Central memory CD8-positive, alpha-beta T cell (primary cell): ENCODE data around the gene ABCB1.

Source experiments
- ATAC-seq: fragments of 150-1000 bp; cut with Tn5 transposase; replicated peaks from 2 replicates; pipeline ENCODE4 v1.10.0; 2022; ENCODE audit warnings: mild to moderate bottlenecking, moderate FRiP score, moderate number of reproducible peaks; ENCODE audit not compliant: poor library complexity, severe bottlenecking; ENCODE audit errors: extremely low read depth
- DNase-seq, 2 donors: peaks; one replicate each; pipeline ENCODE4 v3.0.0; 2021; ENCODE audit warnings: low spot score in 2 of 2
- H3K27ac Mint-ChIP-seq: one replicate; pipeline ENCODE4 v1.8.0; 2022; ENCODE audit warnings: low read depth, mild to moderate bottlenecking, moderate library complexity, mixed read lengths
- H3K27me3 Mint-ChIP-seq: one replicate; pipeline ENCODE4 v1.8.0; 2022; ENCODE audit warnings: mixed read lengths
- H3K36me3 Mint-ChIP-seq: one replicate; pipeline ENCODE4 v1.8.0; 2022; ENCODE audit warnings: mild to moderate bottlenecking, moderate library complexity, mixed read lengths; ENCODE audit not compliant: insufficient read depth
- H3K4me1 Mint-ChIP-seq: one replicate; pipeline ENCODE4 v1.8.0; 2022; ENCODE audit warnings: mixed read lengths
- H3K4me3 Mint-ChIP-seq: one replicate; pipeline ENCODE4 v1.8.0; 2022; ENCODE audit warnings: mild to moderate bottlenecking, moderate library complexity, mixed read lengths
- H3K9me3 Mint-ChIP-seq: one replicate; pipeline ENCODE4 v1.8.0; 2022; ENCODE audit warnings: mixed read lengths

The ABCB1 gene

DNA sequence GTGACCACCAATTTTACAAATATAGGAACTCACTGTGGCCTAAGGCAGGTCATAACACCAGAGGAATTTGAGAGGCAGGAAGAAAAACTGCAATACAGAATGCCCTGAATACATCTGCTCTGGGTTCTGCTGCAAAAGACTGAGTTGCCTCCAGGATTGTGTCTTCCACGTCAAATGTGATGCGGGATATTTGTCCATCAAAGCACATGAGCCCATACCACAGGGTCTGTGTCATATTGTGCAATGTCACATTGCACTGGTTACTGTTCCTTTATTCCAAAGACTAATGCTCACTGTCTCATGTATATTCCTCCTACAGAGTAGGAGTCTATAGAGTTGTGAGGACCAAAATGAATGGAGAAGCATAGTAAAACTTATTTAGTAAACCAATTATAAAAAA is 66.6 kb downstream of the ABCB1 start:
- peaks cover 2% of the 10 kb centered on the region for H3K36me3 Mint-ChIP-seq
- H3K27me3 Mint-ChIP-seq: no peaks in the 10 kb centered on the region
- H3K27ac Mint-ChIP-seq: no peak overlapping the region
- no peaks in the 10 kb centered on the region for H3K4me1 Mint-ChIP-seq
- DNase-seq (no peak), ATAC-seq (no peak)
- H3K4me3 Mint-ChIP-seq: no peak overlapping the region
- H3K9me3 Mint-ChIP-seq: no peaks in the 10 kb centered on the region

DNA sequence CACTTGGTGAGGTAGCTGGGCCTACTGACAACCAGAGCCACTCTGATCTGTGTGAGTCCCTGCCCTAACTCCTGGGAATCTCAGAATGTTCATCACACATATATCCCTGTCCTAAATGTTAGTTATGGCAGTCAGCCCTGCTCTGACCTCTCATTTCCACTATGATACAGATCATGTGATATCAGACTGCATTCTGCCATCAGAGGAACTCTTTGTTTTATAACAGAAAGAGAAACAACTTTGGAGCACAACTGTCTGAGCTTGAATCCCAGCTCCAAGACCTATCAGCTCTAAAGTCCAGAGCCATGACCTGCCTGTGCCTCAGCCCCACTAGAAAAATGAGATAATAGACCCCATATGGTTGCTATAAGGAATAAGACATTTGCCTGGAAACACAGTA is 70.6 kb downstream of the ABCB1 start:
- peaks cover 4% of the 10 kb centered on the region for H3K4me1 Mint-ChIP-seq
- H3K27me3 Mint-ChIP-seq: no peaks in the 10 kb centered on the region
- no peak overlapping the region for H3K4me3 Mint-ChIP-seq
- ATAC-seq (no peak), DNase-seq (no peak)
- no peaks in the 10 kb centered on the region for H3K9me3 Mint-ChIP-seq
- H3K36me3 Mint-ChIP-seq: peaks cover 3% of the 10 kb centered on the region
- H3K27ac Mint-ChIP-seq: no peak overlapping the region

GRCh38 chr7:87528730-87529129 is 72.0 kb downstream of the ABCB1 start:
- no peaks in the 10 kb centered on the region for H3K27me3 Mint-ChIP-seq
- peaks cover 4% of the 10 kb centered on the region for H3K4me1 Mint-ChIP-seq
- no peak for DNase-seq
- no peaks in the 10 kb centered on the region for H3K9me3 Mint-ChIP-seq
- ATAC-seq: no peak
- H3K36me3 Mint-ChIP-seq: peaks cover 6% of the 10 kb centered on the region
- no peak overlapping the region for H3K27ac Mint-ChIP-seq
- no peak overlapping the region for H3K4me3 Mint-ChIP-seq

GRCh38 chr7:87518735-87519134 is 81.9 kb downstream of the ABCB1 start:
- DNase-seq: no peak
- Mint-ChIP-seq H3K4me1 (no peaks in the 10 kb centered on the region), H3K36me3 (peaks cover 10% of the 10 kb centered on the region), H3K27ac (no peak overlapping the region), H3K4me3 (no peak overlapping the region), H3K9me3 (no peaks in the 10 kb centered on the region), H3K27me3 (peaks cover 11% of the 10 kb centered on the region)
- no peak for ATAC-seq

GRCh38 chr7:87517891-87518290 is 82.8 kb downstream of the ABCB1 start:
- Mint-ChIP-seq H3K4me3 (no peak overlapping the region), H3K27ac (no peak overlapping the region), H3K36me3 (peaks cover 10% of the 10 kb centered on the region), H3K27me3 (peaks cover 11% of the 10 kb centered on the region), H3K4me1 (no peaks in the 10 kb centered on the region), H3K9me3 (no peaks in the 10 kb centered on the region)
- ATAC-seq (no peak), DNase-seq (no peak)

DNA sequence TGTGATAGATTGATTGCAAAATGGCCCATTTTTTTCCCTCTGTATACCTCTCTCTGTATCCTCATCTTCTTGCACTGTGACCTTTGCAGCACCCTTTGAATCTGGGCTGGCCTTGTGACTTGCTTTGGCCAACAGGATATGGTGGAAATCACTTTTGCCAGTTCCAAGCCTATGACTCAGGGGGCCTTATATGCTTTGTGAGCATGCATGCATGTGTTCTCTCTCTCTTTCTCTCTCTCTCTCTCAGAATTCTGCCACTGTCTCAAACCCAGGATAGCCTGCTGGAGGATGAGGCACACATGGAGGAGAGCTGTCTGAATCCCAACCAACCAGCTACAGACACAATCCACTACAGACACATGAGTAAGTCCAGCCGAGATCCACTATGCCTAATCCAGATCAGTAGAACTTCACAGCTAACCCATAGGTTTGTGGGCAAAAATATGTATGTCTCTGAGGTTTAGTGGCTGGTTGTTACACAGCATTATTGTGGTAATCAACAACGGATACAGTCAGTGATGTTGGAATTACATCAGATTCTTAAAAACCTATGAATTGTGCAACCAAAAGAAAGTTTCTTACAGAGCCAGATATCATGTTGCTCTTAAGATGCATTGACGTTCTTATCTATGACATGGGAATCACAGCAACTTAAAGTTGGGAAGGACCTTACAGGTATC is 83.4 kb downstream of the ABCB1 start:
- Mint-ChIP-seq H3K36me3 (peaks cover 11% of the 10 kb centered on the region), H3K27ac (no peak overlapping the region), H3K4me3 (no peak overlapping the region), H3K27me3 (peaks cover 11% of the 10 kb centered on the region), H3K4me1 (no peaks in the 10 kb centered on the region), H3K9me3 (no peaks in the 10 kb centered on the region)
- DNase-seq: no peak
- no peak for ATAC-seq

DNA sequence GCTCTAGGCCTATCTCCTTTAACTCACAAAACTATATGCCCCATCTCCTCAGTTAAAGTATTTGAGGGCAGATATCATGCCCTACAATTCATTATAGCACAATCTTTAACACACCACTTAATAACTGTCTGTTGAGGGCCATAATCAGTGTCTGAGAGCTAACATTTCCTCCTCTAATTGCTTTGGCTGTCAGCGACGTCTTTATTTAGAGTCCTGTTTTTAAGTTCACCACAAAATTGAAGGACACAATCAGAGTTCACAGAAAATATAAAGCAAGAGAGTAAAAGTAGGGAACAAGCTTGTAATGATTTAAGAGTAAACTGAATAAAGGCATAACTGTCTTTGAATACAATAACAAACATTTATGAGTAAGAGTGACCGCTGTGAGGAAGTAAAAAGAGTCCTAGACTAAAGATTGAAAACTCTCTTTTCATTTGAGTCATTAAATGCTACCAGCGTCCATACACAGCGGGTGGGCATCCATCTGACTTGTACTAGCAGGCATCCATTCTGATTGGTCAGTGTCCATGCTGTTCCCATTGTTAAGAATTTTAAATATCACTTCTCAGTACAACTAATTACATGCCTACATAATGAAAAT is 86.8 kb downstream of the ABCB1 start:
- Mint-ChIP-seq H3K9me3 (no peaks in the 10 kb centered on the region), H3K4me1 (no peaks in the 10 kb centered on the region), H3K27me3 (no peaks in the 10 kb centered on the region), H3K4me3 (no peak overlapping the region), H3K36me3 (peaks cover 10% of the 10 kb centered on the region), H3K27ac (no peak overlapping the region)
- no peak for ATAC-seq
- no peak for DNase-seq

- Mint-ChIP-seq H3K36me3 (peaks cover 14% of the 10 kb centered on the region), H3K4me1 (no peaks in the 10 kb centered on the region), H3K4me3 (no peak overlapping the region), H3K9me3 (no peaks in the 10 kb centered on the region), H3K27me3 (no peaks in the 10 kb centered on the region), H3K27ac (no peak overlapping the region)
- DNase-seq (no peak), ATAC-seq (no peak)
Measured at GRCh38 chr7:87512906-87513305, 87.8 kb downstream of the ABCB1 start.

DNA sequence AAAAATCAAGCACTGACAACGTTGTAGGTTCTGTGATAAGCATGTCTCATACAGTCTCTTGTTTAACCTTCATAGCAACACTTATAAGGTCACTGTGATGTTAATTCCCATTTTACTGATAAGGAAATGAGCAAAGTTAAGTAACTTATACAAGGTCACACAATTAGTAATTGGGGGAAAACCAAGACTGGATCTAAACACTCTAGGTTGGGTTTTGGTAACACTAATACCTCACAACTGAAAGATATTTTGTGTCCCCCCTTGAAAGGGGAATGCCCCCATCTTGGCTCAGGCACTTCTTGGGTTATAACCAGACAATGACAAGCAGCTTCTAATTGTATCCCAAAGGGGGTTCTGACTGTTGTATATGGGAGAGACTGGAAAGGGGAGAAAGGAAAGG is 89.2 kb downstream of the ABCB1 start:
- no peak overlapping the region for H3K27ac Mint-ChIP-seq
- H3K27me3 Mint-ChIP-seq: no peaks in the 10 kb centered on the region
- H3K36me3 Mint-ChIP-seq: peaks cover 14% of the 10 kb centered on the region
- H3K4me1 Mint-ChIP-seq: no peaks in the 10 kb centered on the region
- no peak for DNase-seq
- H3K9me3 Mint-ChIP-seq: no peaks in the 10 kb centered on the region
- no peak overlapping the region for H3K4me3 Mint-ChIP-seq
- no peak for ATAC-seq

GRCh38 chr7:87510411-87510875 is 90.2 kb downstream of the ABCB1 start:
- DNase-seq (no peak), ATAC-seq (peak; percentile 24)
- H3K4me3 Mint-ChIP-seq: no peak overlapping the region
- H3K27me3 Mint-ChIP-seq: no peaks in the 10 kb centered on the region
- H3K9me3 Mint-ChIP-seq: no peaks in the 10 kb centered on the region
- H3K27ac Mint-ChIP-seq: no peak overlapping the region
- H3K4me1 Mint-ChIP-seq: no peaks in the 10 kb centered on the region
- H3K36me3 Mint-ChIP-seq: peaks cover 16% of the 10 kb centered on the region

DNA sequence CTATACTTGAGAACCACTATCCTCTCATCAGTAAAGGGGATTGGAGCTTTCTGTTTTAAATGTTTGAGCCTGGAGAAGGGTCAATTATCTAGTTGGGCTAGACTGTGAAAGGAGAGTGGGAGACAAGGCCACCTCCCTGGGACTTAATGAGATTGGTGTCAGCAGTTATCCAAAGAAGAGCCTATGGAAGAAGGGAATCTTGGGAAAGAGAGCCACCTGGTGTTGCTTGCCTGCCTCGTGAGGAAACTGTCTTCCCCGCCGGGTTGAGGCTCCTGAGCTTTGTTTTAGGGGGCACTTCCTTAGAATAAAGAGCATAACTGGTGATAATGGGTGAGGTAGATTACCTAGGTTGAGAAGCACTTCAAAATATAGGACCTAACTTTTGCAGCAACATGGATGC is 93.2 kb downstream of the ABCB1 start:
- H3K4me3 Mint-ChIP-seq: no peak overlapping the region
- no peaks in the 10 kb centered on the region for H3K27me3 Mint-ChIP-seq
- H3K4me1 Mint-ChIP-seq: no peaks in the 10 kb centered on the region
- DNase-seq: no peak
- no peak for ATAC-seq
- H3K27ac Mint-ChIP-seq: no peak overlapping the region
- no peaks in the 10 kb centered on the region for H3K9me3 Mint-ChIP-seq
- peaks cover 10% of the 10 kb centered on the region for H3K36me3 Mint-ChIP-seq

GRCh38 chr7:87506246-87507180 is 94.2 kb downstream of the ABCB1 start:
- no peak overlapping the region for H3K4me3 Mint-ChIP-seq
- no peaks in the 10 kb centered on the region for H3K9me3 Mint-ChIP-seq
- DNase-seq: no peak
- no peak overlapping the region for H3K27ac Mint-ChIP-seq
- no peaks in the 10 kb centered on the region for H3K4me1 Mint-ChIP-seq
- no peak for ATAC-seq
- H3K36me3 Mint-ChIP-seq: peaks cover 7% of the 10 kb centered on the region
- H3K27me3 Mint-ChIP-seq: peaks cover under 1% of the 10 kb centered on the region
